ENCODE data around the gene MTM1.

- TF ChIP-seq CTCF (IDR thresholded peaks at IDR 0.05; ENCODE audit: poor library complexity): no peak
- no peak for TF ChIP-seq EZH2 (IDR thresholded peaks at IDR 0.05; ENCODE audit: borderline replicate concordance)
- no peak for TF ChIP-seq EZH2phosphoT487 (IDR thresholded peaks at IDR 0.05; ENCODE audit: low read depth, severe bottlenecking, unreplicated experiment)
These were observed 41.6 kb downstream of the MTM1 start for GRCh38 chrX:150610043-150610442.

Data from hepatocyte (in vitro differentiated cells).